Osteoblast (primary cell): ENCODE measurements around the gene RAB19. TPM values are rescaled to one million over a fixed set of nuclear protein-coding genes. Genes with fewer than 3 reads are reported as not detected.
A peak's percentile ranks its signal among the peaks of the same experiment; 100 is the strongest.

Experiments used
- DNase-seq: peaks from one replicate; pipeline ENCODE4 v3.0.0; 2011; ENCODE audit warnings: low spot score, mixed read lengths; ENCODE audit not compliant: insufficient read length; ENCODE audit errors: missing footprints
- H2AFZ ChIP-seq: 2 replicates; pipeline ENCODE4 v1.6.0; 2011; ENCODE audit warnings: mild to moderate bottlenecking, low read length
- H3K27ac ChIP-seq: 2 replicates; pipeline ENCODE4 v1.5.1; 2011; ENCODE audit warnings: mild to moderate bottlenecking, low read depth, low read length, moderate library complexity
- H3K27me3 ChIP-seq: 2 replicates; pipeline ENCODE4 v1.6.0; 2012; ENCODE audit warnings: mild to moderate bottlenecking, control low read depth, inconsistent platforms, low read length, moderate library complexity; ENCODE audit not compliant: insufficient read depth
- H3K36me3 ChIP-seq: 2 replicates; pipeline ENCODE4 v1.5.1; 2011; ENCODE audit warnings: mild to moderate bottlenecking, low read length, control low read depth, moderate library complexity; ENCODE audit not compliant: insufficient read depth
- H3K4me1 ChIP-seq: 2 replicates; pipeline ENCODE4 v1.5.1; 2011; ENCODE audit warnings: mild to moderate bottlenecking, low read length, control low read depth, moderate library complexity; ENCODE audit not compliant: insufficient read depth
- H3K4me2 ChIP-seq: 2 replicates; pipeline ENCODE4 v1.6.0; 2011; ENCODE audit warnings: mild to moderate bottlenecking, low read length; ENCODE audit not compliant: insufficient read depth
- H3K4me3 ChIP-seq: fragments of 200-600 bp; sonication (generic); 3 replicates; pipeline ENCODE4 v1.5.1; 2012; ENCODE audit warnings: mild to moderate bottlenecking, low read length, inconsistent platforms; ENCODE audit not compliant: insufficient read depth
- H3K79me2 ChIP-seq: 2 replicates; pipeline ENCODE4 v1.6.0; 2012; ENCODE audit warnings: mild to moderate bottlenecking, low read length, control low read depth, inconsistent platforms; ENCODE audit not compliant: insufficient read depth
- H3K9me3 ChIP-seq: 2 replicates; pipeline ENCODE4 v1.5.1; 2011; ENCODE audit warnings: low read depth, low read length, control low read depth
- H4K20me1 ChIP-seq: 2 replicates; pipeline ENCODE4 v1.6.0; 2012; ENCODE audit warnings: mild to moderate bottlenecking, low read length, control low read depth; ENCODE audit not compliant: insufficient read depth
- CTCF ChIP-seq: IDR thresholded peaks from 2 replicates; pipeline ENCODE4 v1.5.1; 2011; ENCODE audit warnings: mild to moderate bottlenecking, low read depth, low read length, moderate library complexity; ENCODE audit errors: extremely low read depth
- total RNA-seq: library from RNA; depleted of rRNA; stranded (reverse); fragments of >200 nt; gene quantifications from 2 replicates; pipeline ENCODE4 v1.2.3, GENCODE V29; 2012

The RAB19 gene
- total RNA-seq, 1 donor = not detected

GRCh38 chr7:140390034-140390433, 13.8 kb upstream of the RAB19 start:
- Histone ChIP-seq H3K4me2 (no peak overlapping the region), H3K27ac (no peak overlapping the region), H3K36me3 (no peaks in the 10 kb centered on the region), H3K4me1 (peaks cover 8% of the 10 kb centered on the region), H3K79me2 (peaks cover 77% of the 10 kb centered on the region), H2AFZ (no peak overlapping the region), H3K27me3 (no peaks in the 10 kb centered on the region), H3K9me3 (no peaks in the 10 kb centered on the region), H4K20me1 (peaks cover 78% of the 10 kb centered on the region), H3K4me3 (no peak overlapping the region)
- TF ChIP-seq CTCF = no peak
- DNase-seq = no peak

GRCh38 chr7:140390466-140391190, 13.2 kb upstream of the RAB19 start:
- Histone ChIP-seq H4K20me1 (peaks cover 79% of the 10 kb centered on the region), H3K9me3 (no peaks in the 10 kb centered on the region), H3K27me3 (no peaks in the 10 kb centered on the region), H3K4me2 (peak overlapping the region; percentile 39), H3K4me1 (peaks cover 8% of the 10 kb centered on the region), H3K36me3 (no peaks in the 10 kb centered on the region), H3K4me3 (no peak overlapping the region), H2AFZ (no peak overlapping the region), H3K27ac (no peak overlapping the region), H3K79me2 (peaks cover 73% of the 10 kb centered on the region)
- no peak for DNase-seq
- TF ChIP-seq CTCF = no peak

- Histone ChIP-seq H3K36me3 (no peaks in the 10 kb centered on the region), H4K20me1 (peaks cover 81% of the 10 kb centered on the region), H3K4me3 (no peak overlapping the region), H3K79me2 (peaks cover 76% of the 10 kb centered on the region), H3K4me1 (peaks cover 15% of the 10 kb centered on the region), H3K27ac (no peak overlapping the region), H3K4me2 (no peak overlapping the region), H3K27me3 (no peaks in the 10 kb centered on the region), H2AFZ (no peak overlapping the region), H3K9me3 (no peaks in the 10 kb centered on the region)
- TF ChIP-seq CTCF = no peak
- DNase-seq = no peak
These were observed 12.2 kb upstream of the RAB19 start for GRCh38 chr7:140391634-140392033.

- Histone ChIP-seq H3K9me3 (no peaks in the 10 kb centered on the region), H3K79me2 (peaks cover 79% of the 10 kb centered on the region), H2AFZ (no peak overlapping the region), H3K4me2 (no peak overlapping the region), H3K27me3 (no peaks in the 10 kb centered on the region), H4K20me1 (peaks cover 72% of the 10 kb centered on the region), H3K4me1 (peaks cover 22% of the 10 kb centered on the region), H3K4me3 (no peak overlapping the region), H3K36me3 (no peaks in the 10 kb centered on the region), H3K27ac (no peak overlapping the region)
- DNase-seq = no peak
- no peak for TF ChIP-seq CTCF
These were observed 10.0 kb upstream of the RAB19 start for GRCh38 chr7:140393756-140394306.
